Tongue (tissue), 2 donors: Measurements from ENCODE around the gene STK33. TPM values are rescaled to one million over a fixed set of nuclear protein-coding genes. Genes with fewer than 3 reads are reported as not detected.

Experiments
- DNase-seq: peaks from one replicate; pipeline ENCODE4 v3.0.0-alpha.2; 2015
- total RNA-seq: library from RNA; depleted of rRNA; stranded (reverse); fragments of >200 nt; gene quantifications from one replicate; pipeline ENCODE4 v1.2.3, GENCODE V29; 2014

The STK33 gene
- total RNA-seq, 1 donor from 2014 or later, result 8.2 TPM

- no peak for DNase-seq
These were observed 7.5 kb upstream of the STK33 start for GRCh38 chr11:8601376-8602133.

- no peak for DNase-seq
These were observed 4.5 kb upstream of the STK33 start for GRCh38 chr11:8598506-8598905.

- no peak for DNase-seq
These were observed 3.2 kb upstream of the STK33 start for GRCh38 chr11:8597182-8597581.

- no peak for DNase-seq
These were observed 2.5 kb upstream of the STK33 start for GRCh38 chr11:8596504-8597046.

- DNase-seq, result no peak
These were observed 573 bp downstream of the STK33 start for GRCh38 chr11:8593455-8593854.

- no peak for DNase-seq
These were observed 6.1 kb downstream of the STK33 start for GRCh38 chr11:8587915-8588314.

GRCh38 chr11:8586805-8587204, 7.2 kb downstream of the STK33 start:
- DNase-seq, result no peak

- no peak for DNase-seq
These were observed 7.8 kb downstream of the STK33 start for GRCh38 chr11:8586184-8586583.

GRCh38 chr11:8584511-8584910, 9.5 kb downstream of the STK33 start:
- no peak for DNase-seq

- DNase-seq, result no peak
These were observed 9.9 kb downstream of the STK33 start for GRCh38 chr11:8584082-8584481.

GRCh38 chr11:8581300-8581699, 12.7 kb downstream of the STK33 start:
- DNase-seq, result no peak

GRCh38 chr11:8577791-8578581, 16.0 kb downstream of the STK33 start:
- DNase-seq, result no peak

GRCh38 chr11:8574798-8575197, 19.2 kb downstream of the STK33 start:
- no peak for DNase-seq

GRCh38 chr11:8573777-8574176, 20.3 kb downstream of the STK33 start:
- DNase-seq, result no peak

GRCh38 chr11:8567602-8568198, 26.3 kb downstream of the STK33 start:
- no peak for DNase-seq

- DNase-seq, result peak; percentile 81
These were observed 27.3 kb downstream of the STK33 start for GRCh38 chr11:8566613-8567210.

GRCh38 chr11:8564526-8564925, 29.5 kb downstream of the STK33 start:
- no peak for DNase-seq

- DNase-seq, result no peak
These were observed 32.6 kb downstream of the STK33 start for GRCh38 chr11:8561461-8561860.

- DNase-seq, result no peak
These were observed 35.6 kb downstream of the STK33 start for GRCh38 chr11:8558436-8558835.

GRCh38 chr11:8545698-8546366, 48.2 kb downstream of the STK33 start:
- no peak for DNase-seq

GRCh38 chr11:8544807-8545206, 49.2 kb downstream of the STK33 start:
- DNase-seq, result no peak

- DNase-seq, result no peak
These were observed 50.8 kb downstream of the STK33 start for GRCh38 chr11:8543278-8543677.
